AG09319 (cell line): ENCODE measurements around the gene DDR2.

Source experiments
- DNase-seq: peaks from one replicate; pipeline ENCODE4 v3.0.0-alpha.2; 2010; ENCODE audit warnings: low read depth; ENCODE audit errors: extremely low read depth
- CTCF ChIP-seq: IDR thresholded peaks from 2 replicates; pipeline ENCODE4 v1.5.1; 2011; ENCODE audit warnings: low read depth, mild to moderate bottlenecking, inconsistent platforms, low read length, moderate library complexity

Gene DDR2

GRCh38 chr1:162644986-162645314 lies 12.7 kb downstream of the DDR2 start:
- DNase-seq = no peak
- no peak for TF ChIP-seq CTCF

- DNase-seq = no peak
- TF ChIP-seq CTCF = no peak
Observed at GRCh38 chr1:162645666-162646065, 13.4 kb downstream of the DDR2 start.

- no peak for TF ChIP-seq CTCF
- DNase-seq = no peak
Observed at GRCh38 chr1:162649583-162649982, 17.3 kb downstream of the DDR2 start.

- no peak for DNase-seq
- TF ChIP-seq CTCF = no peak
Observed at GRCh38 chr1:162654915-162655620, 22.8 kb downstream of the DDR2 start.

GRCh38 chr1:162656266-162656665 lies 24.0 kb downstream of the DDR2 start:
- no peak for TF ChIP-seq CTCF
- no peak for DNase-seq

GRCh38 chr1:162660574-162660973 lies 28.3 kb downstream of the DDR2 start:
- no peak for TF ChIP-seq CTCF
- DNase-seq = no peak

- no peak for DNase-seq
- no peak for TF ChIP-seq CTCF
Observed at GRCh38 chr1:162661336-162661735, 29.1 kb downstream of the DDR2 start.
